GM23338 (cell line): ENCODE results near the gene RGL1. TPM values are rescaled to one million over a fixed set of nuclear protein-coding genes. Genes with fewer than 3 reads are reported as not detected.
"Not testable (repeated sequence)": the region's sequence is repeated elsewhere in the genome, so short reads cannot be mapped to it uniquely, and the experiment has no call there.

ENCODE experiments used
- ATAC-seq: fragments of 200-7000 bp; cut with Tn5 transposase; 3 replicates; pipeline ENCODE4 v1.9.1; 2020
- DNase-seq: peaks from one replicate; pipeline ENCODE4 v3.0.0-alpha.2; 2015; ENCODE audit warnings: low spot score
- H2AFZ ChIP-seq: fragments of 200-600 bp; sonication (generic); 2 replicates; pipeline ENCODE4 v1.8.0; 2016; ENCODE audit warnings: antibody characterized with exemption, mild to moderate bottlenecking, moderate library complexity
- H3F3A ChIP-seq: fragments of 200-600 bp; sonication (generic); replicated peaks from 2 replicates; pipeline ENCODE4 v1.8.0; 2017; ENCODE audit warnings: antibody characterized with exemption, mixed run types, low read depth
- H3K27ac ChIP-seq: fragments of 200-600 bp; sonication (generic); 2 replicates; pipeline ENCODE4 v1.6.1; 2016; ENCODE audit warnings: low read depth
- H3K27me3 ChIP-seq: fragments of 200-600 bp; sonication (generic); 2 replicates; pipeline ENCODE4 v1.8.0; 2016; ENCODE audit warnings: mild to moderate bottlenecking, mixed run types, moderate library complexity; ENCODE audit not compliant: insufficient read depth
- H3K36me3 ChIP-seq: fragments of 200-600 bp; sonication (generic); 2 replicates; pipeline ENCODE4 v1.8.0; 2016; ENCODE audit warnings: mild to moderate bottlenecking; ENCODE audit not compliant: insufficient read depth
- H3K4me1 ChIP-seq: fragments of 200-600 bp; sonication (generic); 2 replicates; pipeline ENCODE4 v1.8.0; 2016; ENCODE audit warnings: mild to moderate bottlenecking, moderate library complexity; ENCODE audit not compliant: insufficient read depth
- H3K4me2 ChIP-seq: fragments of 200-600 bp; sonication (generic); 2 replicates; pipeline ENCODE4 v1.7.1; 2017; ENCODE audit warnings: mixed run types
- H3K4me3 ChIP-seq: fragments of 200-600 bp; sonication (generic); 2 replicates; pipeline ENCODE4 v1.6.1; 2016; ENCODE audit warnings: mixed run types
- H3K79me2 ChIP-seq: fragments of 200-600 bp; sonication (generic); replicated peaks from 2 replicates; pipeline ENCODE4 v1.8.0; 2017; ENCODE audit warnings: mild to moderate bottlenecking; ENCODE audit not compliant: insufficient read depth
- H3K9me2 ChIP-seq: fragments of 200-600 bp; sonication (generic); 2 replicates; pipeline ENCODE4 v1.8.0; 2017; ENCODE audit not compliant: insufficient read depth
- H4K20me1 ChIP-seq: fragments of 200-600 bp; sonication (generic); replicated peaks from 2 replicates; pipeline ENCODE4 v1.8.0; 2017; ENCODE audit warnings: mild to moderate bottlenecking; ENCODE audit not compliant: insufficient read depth
- H3K27ac Mint-ChIP-seq: 2 replicates; pipeline ENCODE4 v1.8.0; 2020; ENCODE audit warnings: inconsistent platforms, mild to moderate bottlenecking, moderate library complexity, mixed read lengths
- H3K27me3 Mint-ChIP-seq: 3 replicates; pipeline ENCODE4 v1.8.0; 2022; ENCODE audit warnings: low read depth, mild to moderate bottlenecking, moderate library complexity, mixed read lengths, inconsistent platforms; ENCODE audit not compliant: insufficient read depth, poor library complexity
- H3K36me3 Mint-ChIP-seq: 3 replicates; pipeline ENCODE4 v1.8.0; 2021; ENCODE audit warnings: low read depth, mild to moderate bottlenecking, inconsistent platforms, moderate library complexity, mixed read lengths
- H3K4me1 Mint-ChIP-seq: 3 replicates; pipeline ENCODE4 v1.8.0; 2020; ENCODE audit warnings: mild to moderate bottlenecking, inconsistent platforms, mixed read lengths
- H3K4me3 Mint-ChIP-seq: 3 replicates; pipeline ENCODE4 v1.8.0; 2021; ENCODE audit warnings: moderate library complexity, mild to moderate bottlenecking, inconsistent platforms, mixed read lengths
- H3K9me3 Mint-ChIP-seq: 3 replicates; pipeline ENCODE4 v1.8.0; 2020; ENCODE audit warnings: moderate library complexity, mild to moderate bottlenecking, inconsistent platforms, mixed read lengths
- CREB1 ChIP-seq: fragments of 250-450 bp; sonication (Bioruptor Pico); IDR thresholded peaks from 2 replicates; pipeline ENCODE4 v1.5.0; 2020; ENCODE audit warnings: low read depth, mild to moderate bottlenecking, moderate library complexity
- ETS1 ChIP-seq: IDR thresholded peaks from 2 replicates; pipeline ENCODE4 v1.6.1; 2016; ENCODE audit warnings: antibody characterized with exemption
- EZH2 ChIP-seq: fragments of 200-600 bp; sonication (generic); IDR thresholded peaks from one replicate; pipeline ENCODE4 v1.8.0; 2017; ENCODE audit warnings: antibody characterized with exemption, mild to moderate bottlenecking, low read depth; ENCODE audit not compliant: unreplicated experiment
- NANOG ChIP-seq: IDR thresholded peaks from 2 replicates; pipeline ENCODE4 v1.6.1; 2016; ENCODE audit warnings: antibody characterized with exemption, borderline replicate concordance
- STAT1 ChIP-seq: IDR thresholded peaks from one replicate; pipeline ENCODE4 v1.6.1; 2016; ENCODE audit warnings: antibody characterized with exemption; ENCODE audit not compliant: unreplicated experiment
- ZNF114 ChIP-seq: fragments of 250-450 bp; sonication (Bioruptor Pico); IDR thresholded peaks from 2 replicates; pipeline ENCODE4 v1.5.0; 2020; ENCODE audit warnings: mild to moderate bottlenecking, moderate library complexity
- ZNF462 ChIP-seq: fragments of 250-450 bp; sonication (Bioruptor Pico); IDR thresholded peaks from 2 replicates; pipeline ENCODE4 v1.5.0; 2020; ENCODE audit warnings: mild to moderate bottlenecking, moderate library complexity
- polyA plus RNA-seq: library from polyadenylated mRNA; unstranded; fragments of >200 nt; fragmentation: Nextera tagmentation; extraction: Ambion mirVana; gene quantifications from 2 replicates; pipeline ENCODE4 v1.2.1, GENCODE V29; 2016
- total RNA-seq: library from RNA; depleted of rRNA; stranded (reverse); fragments of >200 nt; shearing (Covaris generic); gene quantifications from 2 replicates; pipeline ENCODE4 v1.2.3, GENCODE V29; 2014

The RGL1 gene
- total and polyA plus RNA-seq, 2 experiments from 2014 or later: 0.91 to 2.6 TPM

- H3K9me2 ChIP-seq: 0 out of 2 replicates have a peak, but pooled peaks cover 7% of the 10 kb centered on the region
- H3K36me3 ChIP-seq: no peaks in the 10 kb centered on the region
- Mint-ChIP-seq H3K9me3 (peaks cover 14% of the 10 kb centered on the region), H3K27me3 (no peaks in the 10 kb centered on the region), H3K36me3 (no peaks in the 10 kb centered on the region; the same call in 2 of the 3 replicates), H3K4me1 (peaks cover 5% of the 10 kb centered on the region), H3K27ac (no peak overlapping the region), H3K4me3 (no peak overlapping the region)
- H3F3A ChIP-seq: no peaks in the 10 kb centered on the region
- no peak overlapping the region for H3K27ac ChIP-seq
- no peak overlapping the region for H3K4me3 ChIP-seq
- H2AFZ ChIP-seq: no peak overlapping the region
- no peaks in the 10 kb centered on the region for H4K20me1 ChIP-seq
- no peaks in the 10 kb centered on the region for H3K79me2 ChIP-seq
- no peaks in the 10 kb centered on the region for H3K27me3 ChIP-seq
- H3K4me2 ChIP-seq: no peak overlapping the region
- ATAC-seq (no peak), DNase-seq (no peak)
- TF ChIP-seq STAT1: no peak
- TF ChIP-seq EZH2: no peak
- TF ChIP-seq CREB1 (CRISPR knock-in tag): no peak
- no peaks in the 10 kb centered on the region for H3K4me1 ChIP-seq
Observed at GRCh38 chr1:183761871-183762270, 43.0 kb upstream of the RGL1 start.

GRCh38 chr1:183762856-183763255 is 42.1 kb upstream of the RGL1 start:
- not testable (repeated sequence) for H3K9me2 ChIP-seq, H3F3A ChIP-seq, H3K27me3 Mint-ChIP-seq, H3K36me3 ChIP-seq, H3K4me2 ChIP-seq, ATAC-seq, H3K4me1 Mint-ChIP-seq, H3K36me3 Mint-ChIP-seq, H4K20me1 ChIP-seq, H2AFZ ChIP-seq, H3K4me3 Mint-ChIP-seq, H3K27ac Mint-ChIP-seq, DNase-seq, H3K27ac ChIP-seq, H3K79me2 ChIP-seq, H3K4me3 ChIP-seq, H3K4me1 ChIP-seq, H3K27me3 ChIP-seq
- H3K9me3 Mint-ChIP-seq: peaks cover 14% of the 10 kb centered on the region

GRCh38 chr1:183764981-183765380 is 39.9 kb upstream of the RGL1 start:
- ATAC-seq (no peak), DNase-seq (no peak)
- no peak overlapping the region for H3K27ac Mint-ChIP-seq
- H3K9me3 Mint-ChIP-seq: peaks cover 14% of the 10 kb centered on the region
- H3K4me3 Mint-ChIP-seq: no peak overlapping the region
- H3K36me3 ChIP-seq: no peaks in the 10 kb centered on the region
- no peaks in the 10 kb centered on the region for H3K27me3 Mint-ChIP-seq
- H3K4me3 ChIP-seq: no peak overlapping the region
- no peaks in the 10 kb centered on the region for H3K4me1 Mint-ChIP-seq
- H3K36me3 Mint-ChIP-seq: no peaks in the 10 kb centered on the region; the same call in 2 of the 3 replicates
- no peak overlapping the region for H3K27ac ChIP-seq
- no peaks in the 10 kb centered on the region for H3K79me2 ChIP-seq
- no peaks in the 10 kb centered on the region for H3F3A ChIP-seq
- no peaks in the 10 kb centered on the region for H3K27me3 ChIP-seq
- 0 out of 2 replicates have a peak, but pooled peaks cover 7% of the 10 kb centered on the region for H3K9me2 ChIP-seq
- H3K4me2 ChIP-seq: no peak overlapping the region
- H4K20me1 ChIP-seq: no peaks in the 10 kb centered on the region
- no peak overlapping the region for H2AFZ ChIP-seq
- H3K4me1 ChIP-seq: no peaks in the 10 kb centered on the region
- TF ChIP-seq ETS1 (no peak), ZNF114 (CRISPR knock-in tag) (no peak), ZNF462 (CRISPR knock-in tag) (no peak), NANOG (no peak)
